HCT116 (cell line): ENCODE results near the gene VAV2. TPM values are rescaled to one million over a fixed set of nuclear protein-coding genes. Genes with fewer than 3 reads are reported as not detected.

Experiments
- ATAC-seq: fragments of 200-7000 bp; cut with Tn5 transposase; 2 replicates; pipeline ENCODE4 v1.9.1; 2020; ENCODE audit warnings: mild to moderate bottlenecking, moderate library complexity
- BruUV-seq: library from RNA; stranded (reverse); fragments of 400-500 nt; replicated peaks from 2 replicates; lab custom pipeline; 2021; lab: Mats Ljungman, UMichigan
- CTCF ChIA-PET: fragments of 300-600 bp; sonication (Branson Sonifier 250); formaldehyde crosslinking; loops from one replicate; lab custom pipeline; 2021; ENCODE audit warnings: antibody characterized with exemption; lab: Charles Lee
- POLR2A ChIA-PET: fragments of 300-600, 350-600 bp; sonication (Branson Sonifier 250); formaldehyde crosslinking; loops from one replicate; lab custom pipeline; 2021; ENCODE audit warnings: antibody characterized with exemption; lab: Charles Lee
- RAD21 ChIA-PET, 2 experiments: fragments of 300-600 bp; sonication (Branson Sonifier 250); formaldehyde crosslinking; loops; one replicate each; lab custom pipeline; 2023; ENCODE audit warnings: low total read pairs in 2 of 2; ENCODE audit not compliant: uncharacterized antibody in 2 of 2, unreplicated experiment in 2 of 2, low non-redundant PET in 1 of 2; lab: Charles Lee
- DNase-seq: peaks from one replicate; pipeline ENCODE4 v3.0.0-alpha.2; 2010; ENCODE audit warnings: low read depth, low spot score
- H2AFZ ChIP-seq: fragments of 200-600 bp; shearing (Covaris generic), sonication (generic); 2 replicates; pipeline ENCODE4 v1.6.1; 2017; ENCODE audit warnings: low read depth, mixed run types, mixed read lengths, antibody characterized with exemption, low read length; ENCODE audit not compliant: poor library complexity, severe bottlenecking
- H3K27ac ChIP-seq: 2 replicates; pipeline ENCODE4 v1.5.1; 2012; ENCODE audit warnings: low read depth, low read length
- H3K27me3 ChIP-seq: fragments of 200-600 bp; sonication (generic); 2 replicates; pipeline ENCODE4 v1.6.1; 2016; ENCODE audit warnings: mixed run types, low read length, mixed read lengths; ENCODE audit not compliant: insufficient read depth
- H3K36me3 ChIP-seq, 2 experiments: fragments of 200-500 bp in 1 of 2; fragments of 200-600 bp in 1 of 2; sonication (Bioruptor generic) in 1 of 2; sonication (generic) in 1 of 2; 2 replicates each; pipeline versions ENCODE4 v1.5.1 to v1.6.1; 2014 to 2016; ENCODE audit warnings: low read length in 2 of 2, inconsistent platforms in 1 of 2, mixed read lengths in 1 of 2, mixed run types in 1 of 2; ENCODE audit not compliant: insufficient read depth in 2 of 2, control insufficient read depth in 1 of 2
- H3K4me1 ChIP-seq, 2 experiments: fragments of 200-600 bp in 1 of 2; sonication (generic) in 1 of 2; 2 replicates each; pipeline versions ENCODE4 v1.5.1 to v1.6.1; 2012 to 2017; ENCODE audit warnings: low read length in 2 of 2, inconsistent platforms in 1 of 2, mild to moderate bottlenecking in 1 of 2, mixed read lengths in 1 of 2, mixed run types in 1 of 2, moderate library complexity in 1 of 2; ENCODE audit not compliant: insufficient read depth in 2 of 2, control insufficient read depth in 1 of 2
- H3K4me2 ChIP-seq: fragments of 200-600 bp; sonication (generic); 2 replicates; pipeline ENCODE4 v1.6.1; 2017; ENCODE audit warnings: mixed run types, low read length, mixed read lengths
- H3K4me3 ChIP-seq, 2 experiments: fragments of 200-600 bp in 1 of 2; sonication (generic) in 1 of 2; replicated peaks in 1 of 2; 2 replicates each; pipeline ENCODE4 v1.5.1; 2011 to 2016; ENCODE audit warnings: low read length in 2 of 2, control low read depth in 1 of 2, low read depth in 1 of 2, mild to moderate bottlenecking in 1 of 2, mixed read lengths in 1 of 2, mixed run types in 1 of 2
- H3K79me2 ChIP-seq: fragments of 200-600 bp; sonication (generic); 2 replicates; pipeline ENCODE4 v1.6.1; 2017; ENCODE audit warnings: mild to moderate bottlenecking, mixed run types, low read length, moderate library complexity, mixed read lengths; ENCODE audit not compliant: insufficient read depth
- H3K9ac ChIP-seq: fragments of 200-600 bp; sonication (generic); 2 replicates; pipeline ENCODE4 v1.6.1; 2016; ENCODE audit warnings: low read length, mixed read lengths
- H3K9me2 ChIP-seq: fragments of 200-600 bp; sonication (generic), shearing (Covaris generic); 2 replicates; pipeline ENCODE4 v1.6.1; 2017; ENCODE audit warnings: mixed run types, mild to moderate bottlenecking, moderate library complexity; ENCODE audit not compliant: insufficient read depth
- H3K9me3 ChIP-seq, 2 experiments: fragments of 200-500 bp in 1 of 2; fragments of 200-600 bp in 1 of 2; sonication (Bioruptor generic) in 1 of 2; sonication (generic) in 1 of 2; 2 replicates each; pipeline ENCODE4 v1.6.1; 2014 to 2017; ENCODE audit warnings: low read length in 2 of 2, mixed read lengths in 2 of 2, inconsistent platforms in 1 of 2, low read depth in 1 of 2, mild to moderate bottlenecking in 1 of 2, mixed run types in 1 of 2, moderate library complexity in 1 of 2; ENCODE audit not compliant: control insufficient read depth in 1 of 2, insufficient read depth in 1 of 2
- H4K20me1 ChIP-seq: fragments of 200-600 bp; sonication (generic), shearing (Covaris generic); 2 replicates; pipeline ENCODE4 v1.6.1; 2017; ENCODE audit warnings: mixed run types, mild to moderate bottlenecking, moderate library complexity; ENCODE audit not compliant: insufficient read depth
- CBX3 ChIP-seq: IDR thresholded peaks from 2 replicates; pipeline ENCODE4 v1.6.1; 2012; ENCODE audit warnings: low read depth
- CEBPB ChIP-seq: IDR thresholded peaks from 2 replicates; pipeline ENCODE4 v1.6.1; 2012; ENCODE audit warnings: low read depth
- EGR1 ChIP-seq: IDR thresholded peaks from 2 replicates; pipeline ENCODE4 v1.6.1; 2012; ENCODE audit warnings: low read depth
- ELF1 ChIP-seq: IDR thresholded peaks from 2 replicates; pipeline ENCODE4 v1.6.1; 2012; ENCODE audit warnings: low read depth, borderline replicate concordance
- EZH2 ChIP-seq: fragments of 200-600 bp; sonication (generic); IDR thresholded peaks from 2 replicates; pipeline ENCODE4 v1.6.1; 2017; ENCODE audit warnings: antibody characterized with exemption, mixed run types
- EZH2phosphoT487 ChIP-seq: fragments of 200-600 bp; IDR thresholded peaks from 2 replicates; pipeline ENCODE4 v1.6.1; 2018; ENCODE audit warnings: antibody characterized with exemption, borderline replicate concordance
- FOSL1 ChIP-seq: IDR thresholded peaks from 2 replicates; pipeline ENCODE4 v1.6.1; 2012; ENCODE audit warnings: low read depth
- JUND ChIP-seq: IDR thresholded peaks from 2 replicates; pipeline ENCODE4 v1.6.1; 2012
- POLR2AphosphoS5 ChIP-seq: IDR thresholded peaks from 2 replicates; pipeline ENCODE4 v1.6.1; 2011; ENCODE audit warnings: mild to moderate bottlenecking, low read depth, low read length, moderate library complexity
- SRF ChIP-seq: IDR thresholded peaks from 2 replicates; pipeline ENCODE4 v1.6.1; 2012; ENCODE audit warnings: low read depth
- TCF7L2 ChIP-seq: IDR thresholded peaks from 2 replicates; pipeline ENCODE4 v1.7.0; 2011; ENCODE audit warnings: borderline replicate concordance, inconsistent platforms; ENCODE audit not compliant: insufficient read depth, insufficient read length; ENCODE audit errors: extremely low read depth
- ZFX ChIP-seq: fragments of 450-650 bp; IDR thresholded peaks from 2 replicates; pipeline ENCODE4 v1.6.1; 2017
- ZNF274 ChIP-seq: fragments of 200-500 bp; sonication (Bioruptor generic); IDR thresholded peaks from 2 replicates; pipeline ENCODE4 v1.6.1; 2014; ENCODE audit warnings: mild to moderate bottlenecking, low read depth, low read length, inconsistent platforms
- intact Hi-C: fragments of 100-400 bp; cut with micrococcal nuclease; formaldehyde crosslinking; loops from 2 replicates; pipeline ENCODE4 v1.10.0; 2022
- total RNA-seq: library from RNA; stranded (reverse); gene quantifications from one replicate; pipeline ENCODE4 v1.2.1, GENCODE V29; 2021; ENCODE audit not compliant: unreplicated experiment

VAV2 gene
- total RNA-seq, 1 experiment from 2014 or later: 33.2 TPM

- H3K27me3 ChIP-seq: no peaks in the 10 kb centered on the region
- POLR2A ChIA-PET: no interaction called here
- H3K9me2 ChIP-seq: no peaks in the 10 kb centered on the region
- RAD21 ChIA-PET: no interaction called here
- H3K9me3 ChIP-seq: no peaks in the 10 kb centered on the region
- H3K27ac ChIP-seq: no peak overlapping the region
- H3K36me3 ChIP-seq: no peaks in the 10 kb centered on the region
- DNase-seq: no peak
- no peak overlapping the region for H3K9ac ChIP-seq
- CTCF ChIA-PET: no interaction called here
- BruUV-seq: no TSS peak
- intact Hi-C loops: no loop called here
- H2AFZ ChIP-seq: no peak overlapping the region
- no peak for ATAC-seq
- peaks cover 33% of the 10 kb centered on the region; the same call in 1 of the 2 replicates for H3K79me2 ChIP-seq
- TF ChIP-seq SRF (no peak), CBX3 (no peak), FOSL1 (no peak), EZH2phosphoT487 (no peak), CEBPB (no peak), ZNF274 (no peak), EZH2 (no peak), ZFX (no peak)
- H3K4me1 ChIP-seq: peaks cover 34 to 40% of the 10 kb centered on the region in 2 experiments
- no peak overlapping the region for H3K4me3 ChIP-seq
- H3K4me2 ChIP-seq: no peak overlapping the region
- H4K20me1 ChIP-seq: no peaks in the 10 kb centered on the region
These were observed 112.5 kb downstream of the VAV2 start for GRCh38 chr9:133879615-133880014.

GRCh38 chr9:133878402-133878801 lies 113.7 kb downstream of the VAV2 start:
- Histone ChIP-seq H3K9ac (no peak overlapping the region), H2AFZ (no peak overlapping the region)
- no TSS peak for BruUV-seq
- TF ChIP-seq FOSL1 (no peak), ZNF274 (no peak), TCF7L2 (no peak), EGR1 (no peak), ELF1 (no peak), EZH2phosphoT487 (no peak), CBX3 (no peak), POLR2AphosphoS5 (no peak), JUND (no peak)
- TF ChIP-seq, all 23 proteins: peak for 0
- no peak for ATAC-seq
- H3K36me3 ChIP-seq: no peaks in the 10 kb centered on the region
- RAD21 ChIA-PET: no interaction called here
- H3K27me3 ChIP-seq: no peaks in the 10 kb centered on the region
- H4K20me1 ChIP-seq: no peaks in the 10 kb centered on the region
- no peaks in the 10 kb centered on the region for H3K9me3 ChIP-seq
- H3K79me2 ChIP-seq: peaks cover 36% of the 10 kb centered on the region; the same call in 1 of the 2 replicates
- no peak overlapping the region for H3K4me3 ChIP-seq
- CTCF ChIA-PET: no interaction called here
- no peak for DNase-seq
- no peaks in the 10 kb centered on the region for H3K9me2 ChIP-seq
- intact Hi-C loops: no loop called here
- no peak overlapping the region for H3K27ac ChIP-seq
- peaks cover 44 to 52% of the 10 kb centered on the region in 2 experiments for H3K4me1 ChIP-seq
- POLR2A ChIA-PET: no interaction called here
- no peak overlapping the region for H3K4me2 ChIP-seq
